ENCODE measurements around the gene EDC3. TPM values are rescaled to one million over a fixed set of nuclear protein-coding genes. Genes with fewer than 3 reads are reported as not detected.
"Not testable (repeated sequence)": the region's sequence is repeated elsewhere in the genome, so short reads cannot be mapped to it uniquely, and the experiment has no call there.

The EDC3 gene
- total RNA-seq, 2 experiments from 2014 or later: 11.0 to 11.1 TPM

- Mint-ChIP-seq H3K9me3 (no peaks in the 10 kb centered on the region), H3K27me3 (no peaks in the 10 kb centered on the region), H3K27ac (peak overlapping the region; percentile 94), H3K4me1 (ENCODE audit: low read depth) (peaks cover 20% of the 10 kb centered on the region), H3K36me3 (ENCODE audit: low read depth) (peaks cover 32% of the 10 kb centered on the region), H3K4me3 (peak overlapping the region; percentile 99)
- peak; percentile 67 to 91 (median 82) for DNase-seq
- Histone ChIP-seq H3K4me3 (ENCODE audit: low read length) (peak overlapping the region; percentile 65), H3K4me1 (ENCODE audit: insufficient read depth, low read length) (peaks cover 19% of the 10 kb centered on the region), H3K27me3 (ENCODE audit: control insufficient read depth in 1 of 2, insufficient read depth in 2 of 2, low read length in 2 of 2) (no peaks in the 10 kb centered on the region), H3K9me3 (ENCODE audit: control insufficient read depth in 1 of 2, insufficient read depth in 1 of 2, low read length in 2 of 2) (no peaks in the 10 kb centered on the region), H3K36me3 (ENCODE audit: insufficient read depth, low read length) (peaks cover 15% of the 10 kb centered on the region), H3K27ac (ENCODE audit: low read depth in 1 of 2, low read length in 2 of 2) (peak overlapping the region; percentile 66 to 76)
- ATAC-seq (ENCODE audit: poor library complexity): peak; percentile 97
- TF ChIP-seq CTCF (IDR thresholded peaks at IDR 0.05): no peak
- CTCF ChIA-PET: interaction anchor here (0.8 to 1.2 kb wide), 3 partner anchors 16 to 194 kb away, joined by 3 read pairs; no protein-coding TSS in a partner anchor
- intact Hi-C loops (cut with DNase I, micrococcal nuclease): loop anchor here (1.0 to 2.0 kb wide), 3 partner anchors 15 to 137 kb away; partner anchors contain the start of gene UBL7 (in 1 of the 2)
- POLR2A ChIA-PET: interaction anchor here (0.6 to 2.9 kb wide), 7 partner anchors 14 to 58 kb away, joined by 3 to 44 read pairs (median 4); partner anchors contain the start of gene CLK3
Measured at GRCh38 chr15:74598126-74598842, 97.5 kb downstream of the EDC3 start.

- Histone ChIP-seq H3K36me3 (ENCODE audit: insufficient read depth, low read length) (peaks cover 26% of the 10 kb centered on the region), H3K4me1 (ENCODE audit: insufficient read depth, low read length) (peaks cover 19% of the 10 kb centered on the region)
- ATAC-seq (ENCODE audit: poor library complexity); H3K27ac ChIP-seq (ENCODE audit: low read depth in 1 of 2, low read length in 2 of 2); H3K4me3 Mint-ChIP-seq; H3K27ac Mint-ChIP-seq; intact Hi-C loops (cut with DNase I, micrococcal nuclease); H3K9me3 ChIP-seq (ENCODE audit: control insufficient read depth in 1 of 2, insufficient read depth in 1 of 2, low read length in 2 of 2); DNase-seq; H3K27me3 ChIP-seq (ENCODE audit: control insufficient read depth in 1 of 2, insufficient read depth in 2 of 2, low read length in 2 of 2); H3K27me3 Mint-ChIP-seq; H3K4me3 ChIP-seq (ENCODE audit: low read length); H3K9me3 Mint-ChIP-seq: not testable (repeated sequence)
- H3K4me1 Mint-ChIP-seq (ENCODE audit: low read depth): peaks cover 20% of the 10 kb centered on the region
- peaks cover 43% of the 10 kb centered on the region for H3K36me3 Mint-ChIP-seq (ENCODE audit: low read depth)
- ChIA-PET POLR2A (interaction anchor here (0.6 to 2.9 kb wide), 4 partner anchors 15 to 57 kb away, joined by 3 to 44 read pairs (median 6); partner anchors contain the start of gene CLK3), CTCF (interaction anchor here (1.0 kb wide), 1 partner anchor 195 kb away, joined by 3 read pairs; no protein-coding TSS in a partner anchor)
Measured at GRCh38 chr15:74597146-74597705, 98.6 kb downstream of the EDC3 start.

- H3K4me3 ChIP-seq (ENCODE audit: low read length); DNase-seq; H3K27me3 ChIP-seq (ENCODE audit: control insufficient read depth in 1 of 2, insufficient read depth in 2 of 2, low read length in 2 of 2); H3K9me3 Mint-ChIP-seq; ATAC-seq (ENCODE audit: poor library complexity); POLR2A ChIA-PET; H3K4me3 Mint-ChIP-seq; CTCF ChIA-PET; H3K27ac Mint-ChIP-seq; intact Hi-C loops (cut with DNase I, micrococcal nuclease); H3K27me3 Mint-ChIP-seq; H3K9me3 ChIP-seq (ENCODE audit: control insufficient read depth in 1 of 2, insufficient read depth in 1 of 2, low read length in 2 of 2); H3K27ac ChIP-seq (ENCODE audit: low read depth in 1 of 2, low read length in 2 of 2): not testable (repeated sequence)
- Histone ChIP-seq H3K36me3 (ENCODE audit: insufficient read depth, low read length) (peaks cover 31% of the 10 kb centered on the region), H3K4me1 (ENCODE audit: insufficient read depth, low read length) (peaks cover 19% of the 10 kb centered on the region)
- H3K36me3 Mint-ChIP-seq (ENCODE audit: low read depth): peaks cover 48% of the 10 kb centered on the region
- peaks cover 20% of the 10 kb centered on the region for H3K4me1 Mint-ChIP-seq (ENCODE audit: low read depth)
Measured at GRCh38 chr15:74596736-74597135, 99.1 kb downstream of the EDC3 start.

GRCh38 chr15:74595271-74595670 is 100.6 kb downstream of the EDC3 start:
- ATAC-seq (ENCODE audit: poor library complexity) (no peak), DNase-seq (no peak)
- Mint-ChIP-seq H3K27ac (no peak overlapping the region), H3K4me1 (ENCODE audit: low read depth) (peaks cover 20% of the 10 kb centered on the region), H3K4me3 (no peak overlapping the region), H3K27me3 (no peaks in the 10 kb centered on the region), H3K36me3 (ENCODE audit: low read depth) (peaks cover 62% of the 10 kb centered on the region), H3K9me3 (no peaks in the 10 kb centered on the region)
- H3K4me1 ChIP-seq (ENCODE audit: insufficient read depth, low read length): peaks cover 19% of the 10 kb centered on the region
- POLR2A ChIA-PET: no interaction called here
- peaks cover 40% of the 10 kb centered on the region for H3K36me3 ChIP-seq (ENCODE audit: insufficient read depth, low read length)
- no peak for TF ChIP-seq CTCF (IDR thresholded peaks at IDR 0.05)
- CTCF ChIA-PET: no interaction called here
- no peaks in the 10 kb centered on the region for H3K9me3 ChIP-seq (ENCODE audit: control insufficient read depth in 1 of 2, insufficient read depth in 1 of 2, low read length in 2 of 2)
- H3K27ac ChIP-seq (ENCODE audit: low read depth in 1 of 2, low read length in 2 of 2): no peak overlapping the region
- H3K27me3 ChIP-seq (ENCODE audit: control insufficient read depth in 1 of 2, insufficient read depth in 2 of 2, low read length in 2 of 2): no peaks in the 10 kb centered on the region
- no peak overlapping the region for H3K4me3 ChIP-seq (ENCODE audit: low read length)
- intact Hi-C loops (cut with DNase I, micrococcal nuclease): no loop called here
